Thyroid gland (tissue), 4 donors: ENCODE measurements around the gene FER.
"Not testable (repeated sequence)": the region's sequence is repeated elsewhere in the genome, so short reads cannot be mapped to it uniquely, and the experiment has no call there.

Experiments
- CTCF ChIP-seq, 6 experiments: fragments of 200-600 bp in 3 of 6; fragments of 450-650 bp in 3 of 6; sonication (generic) in 3 of 6; IDR thresholded peaks; one replicate each; pipeline ENCODE4 v1.5.1; 2016 to 2019; ENCODE audit warnings: antibody characterized with exemption in 6 of 6, mild to moderate bottlenecking in 2 of 6, inconsistent platforms in 1 of 6, moderate library complexity in 1 of 6
- POLR2A ChIP-seq, 2 donors: fragments of 450-650 bp; IDR thresholded peaks; one replicate each; pipeline ENCODE4 v1.6.1; 2017; ENCODE audit warnings: antibody characterized with exemption in 2 of 2, mild to moderate bottlenecking in 2 of 2, moderate library complexity in 1 of 2

- TF ChIP-seq CTCF, POLR2A (IDR thresholded peaks at IDR 0.05): not testable (repeated sequence)
These were observed 304.5 kb downstream of the FER start for GRCh38 chr5:109052216-109052615.
